ENCODE measurements around the gene PATL1.
A peak's percentile ranks its signal among the peaks of the same experiment; 100 is the strongest.
"Not testable (repeated sequence)": the region's sequence is repeated elsewhere in the genome, so short reads cannot be mapped to it uniquely, and the experiment has no call there.

Gene PATL1

DNA sequence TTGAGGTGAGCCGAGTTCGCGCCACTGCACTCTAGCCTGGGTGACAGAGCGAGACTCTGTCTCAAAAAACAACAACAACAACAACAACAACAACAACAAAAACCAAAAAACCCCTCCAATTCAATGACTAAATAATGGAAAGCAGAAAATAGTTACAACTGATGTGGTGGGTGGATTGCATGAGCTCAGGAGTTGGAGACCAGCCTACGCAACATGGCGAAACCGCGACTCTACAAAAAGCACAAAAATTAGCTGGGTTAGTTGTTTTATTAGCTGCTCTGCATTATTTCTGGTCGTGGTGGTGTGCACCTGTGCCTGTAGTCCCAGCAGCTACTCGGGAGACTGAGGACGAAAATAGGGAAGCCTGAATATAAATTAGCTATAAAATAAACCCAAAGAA is 2.6 kb upstream of the PATL1 start:
- DNase-seq: no peak

GRCh38 chr11:59669611-59670009 is 773 bp upstream of the PATL1 start:
- DNase-seq: no peak

- peak; percentile 32 for DNase-seq
These were observed 468 bp downstream of the PATL1 start for GRCh38 chr11:59668188-59668949.

GRCh38 chr11:59667812-59668187 is 1.0 kb downstream of the PATL1 start:
- DNase-seq: no peak

GRCh38 chr11:59666969-59667368 is 1.9 kb downstream of the PATL1 start:
- no peak for DNase-seq

DNA sequence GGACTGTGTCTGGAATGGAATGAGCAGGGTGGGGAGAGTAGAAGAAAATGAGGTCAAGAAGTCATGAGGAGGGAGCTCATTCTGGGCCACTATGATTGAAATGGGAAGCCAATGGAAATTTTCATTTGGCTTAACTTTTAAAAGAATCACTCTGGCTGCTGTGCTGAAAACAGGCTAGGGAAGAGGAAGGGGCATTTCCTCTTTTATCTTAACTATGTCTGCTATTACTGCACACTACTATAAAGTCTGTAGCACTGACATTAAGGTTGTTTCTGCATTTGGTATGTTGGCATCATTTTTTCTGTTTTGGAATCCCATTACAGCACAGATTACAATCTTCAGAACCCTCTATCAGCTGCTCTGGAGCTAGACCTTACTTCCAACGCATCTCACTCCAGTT is 8.2 kb downstream of the PATL1 start:
- DNase-seq: no peak

DNA sequence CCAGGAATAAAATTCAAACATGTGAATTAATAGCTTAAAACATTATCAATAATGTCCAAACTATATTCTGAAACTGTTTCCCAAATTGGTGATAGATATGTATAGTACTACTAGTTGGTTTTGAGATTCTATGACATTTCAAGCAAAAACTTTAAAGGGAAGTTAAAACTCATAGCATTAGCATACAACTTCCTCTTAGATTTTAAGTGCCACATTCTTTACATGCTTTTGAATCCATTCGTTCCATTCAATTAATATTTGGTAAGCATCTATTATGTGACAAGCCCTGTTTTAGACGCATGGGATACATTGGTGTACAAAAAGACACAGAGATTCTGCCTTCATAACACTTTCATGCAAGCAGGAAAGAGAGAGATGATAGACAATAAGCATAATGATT is 8.9 kb downstream of the PATL1 start:
- DNase-seq: no peak

GRCh38 chr11:59658036-59658435 is 10.8 kb downstream of the PATL1 start:
- DNase-seq: no peak

DNA sequence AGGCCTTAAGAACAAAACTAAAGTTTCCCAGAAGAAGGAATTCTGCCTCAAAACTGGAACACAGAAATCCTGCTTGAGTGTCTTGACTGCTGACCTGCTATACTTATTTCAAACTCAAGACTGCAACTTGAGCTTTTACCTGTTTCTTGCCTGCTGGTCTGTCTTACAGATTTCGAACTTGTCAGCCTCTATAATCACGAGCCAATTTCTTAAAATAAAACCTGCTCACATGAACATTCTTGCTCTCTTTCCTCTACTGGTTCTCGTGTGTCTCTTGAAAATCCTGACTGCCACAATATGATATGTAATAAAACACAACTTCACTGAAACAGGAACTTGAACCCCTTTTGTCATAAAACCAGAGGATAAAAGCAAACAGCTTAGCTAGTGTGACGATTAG is 13.9 kb downstream of the PATL1 start:
- no peak for DNase-seq

DNA sequence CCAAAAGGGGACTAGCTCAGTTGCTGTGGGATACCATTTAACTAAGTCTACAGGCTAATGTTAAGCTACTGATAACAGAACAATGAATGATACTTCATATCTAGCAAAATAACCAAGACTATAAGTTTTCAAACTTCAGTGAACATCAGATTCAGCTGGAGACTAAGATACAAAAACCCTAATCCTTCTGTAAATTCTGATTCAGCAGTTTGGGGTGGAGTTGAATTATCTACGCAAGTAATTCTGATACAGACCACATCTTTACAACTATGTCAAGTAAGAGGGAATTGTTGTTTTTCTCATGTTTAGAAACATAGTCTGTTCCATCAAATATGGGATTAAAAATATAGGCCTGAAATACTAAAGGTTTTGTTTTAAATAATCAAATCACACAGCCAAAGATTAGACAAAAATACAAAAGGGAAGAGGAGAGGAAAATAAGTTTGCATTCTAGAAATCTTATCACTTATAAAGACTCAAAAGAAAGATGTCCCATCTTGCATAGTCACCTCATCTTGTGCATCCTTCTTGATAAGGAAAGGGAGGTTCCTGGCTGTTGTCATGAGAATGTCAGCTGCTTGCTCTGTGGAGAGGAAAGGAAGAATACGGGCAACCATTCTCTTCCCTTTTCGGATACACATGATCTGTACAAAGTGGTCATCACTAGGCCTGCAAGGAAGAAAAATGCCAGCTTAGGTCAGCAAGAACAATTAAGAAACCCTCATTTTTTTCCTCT is 21.4 kb downstream of the PATL1 start:
- no peak for DNase-seq

DNA sequence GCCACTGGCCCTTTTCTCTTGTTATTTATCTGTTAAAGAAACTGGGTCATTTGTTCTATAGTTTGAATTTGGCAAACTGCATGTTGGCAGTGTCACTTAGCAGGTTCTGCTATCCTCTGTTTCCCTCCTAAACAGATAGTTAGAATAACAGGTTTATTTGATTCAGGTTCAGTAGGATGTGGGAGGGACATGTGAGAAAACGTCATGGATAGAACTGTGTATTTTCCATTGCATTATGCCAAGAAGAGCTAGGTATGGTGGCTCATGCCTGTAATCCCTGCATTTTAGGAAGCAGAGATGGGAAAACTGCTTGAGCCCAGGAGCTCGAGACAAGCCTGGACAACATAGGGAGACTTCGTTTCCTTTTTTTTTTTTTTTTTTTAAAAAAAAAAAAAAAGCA is 24.3 kb downstream of the PATL1 start:
- DNase-seq: no peak

- DNase-seq: no peak
These were observed 25.4 kb downstream of the PATL1 start for GRCh38 chr11:59643390-59643789.

DNA sequence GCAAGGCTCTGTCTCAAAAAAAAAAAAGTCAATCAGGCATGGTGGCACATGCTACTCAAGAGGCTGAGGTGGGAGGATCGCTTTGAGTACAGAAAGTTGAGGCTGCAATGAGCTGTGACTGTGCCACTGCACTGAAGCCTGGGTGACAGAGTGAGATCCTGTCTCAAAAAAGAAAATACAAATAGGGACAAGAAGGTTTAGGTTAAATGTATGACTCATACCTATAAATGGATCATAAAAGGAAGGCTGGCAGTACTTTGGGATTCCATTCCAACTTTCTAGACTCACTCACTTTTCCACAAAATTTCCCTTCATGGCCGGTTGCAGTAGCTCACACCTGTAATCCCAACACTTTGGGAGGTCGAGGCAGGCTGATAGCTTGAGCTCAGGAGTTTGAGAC is 27.7 kb downstream of the PATL1 start:
- no peak for DNase-seq

DNA sequence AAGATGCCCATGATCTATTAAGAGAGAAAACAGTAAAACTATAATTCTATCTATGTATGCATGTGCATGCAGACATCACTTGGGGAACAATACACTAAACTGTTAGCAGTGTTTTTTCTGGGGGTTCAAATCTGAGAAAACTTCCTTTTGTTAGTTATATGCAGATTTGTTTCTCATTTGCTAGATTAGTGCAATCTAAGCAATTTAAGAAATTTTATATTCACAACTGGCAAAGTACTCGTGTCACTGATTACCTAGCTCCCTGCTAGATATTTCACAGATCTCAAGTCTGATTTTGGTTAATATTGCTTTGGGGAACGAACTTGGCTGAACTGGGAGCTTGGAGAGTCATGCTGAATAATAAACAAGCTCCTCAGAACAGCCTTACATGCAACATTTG is 38.3 kb downstream of the PATL1 start:
- DNase-seq: no peak

DNA sequence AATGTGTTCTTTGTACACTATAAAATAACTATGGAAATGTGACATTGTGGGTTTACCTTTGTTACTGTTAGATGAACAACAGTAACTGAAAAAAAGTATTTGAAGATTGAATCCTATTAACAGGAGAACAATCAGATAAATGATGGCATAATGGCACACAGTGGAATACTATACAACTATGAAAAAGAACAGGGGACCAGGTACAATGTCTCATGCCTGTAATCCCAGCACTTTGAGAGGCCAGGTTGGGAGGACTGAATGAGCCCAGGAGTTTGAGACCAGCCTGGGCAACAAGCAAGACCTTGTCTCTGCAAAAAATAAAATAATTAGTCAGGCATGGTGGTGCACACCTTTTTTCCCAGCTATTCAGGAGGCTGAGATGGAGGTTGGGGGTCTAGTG is 38.8 kb downstream of the PATL1 start:
- no peak for DNase-seq

DNA sequence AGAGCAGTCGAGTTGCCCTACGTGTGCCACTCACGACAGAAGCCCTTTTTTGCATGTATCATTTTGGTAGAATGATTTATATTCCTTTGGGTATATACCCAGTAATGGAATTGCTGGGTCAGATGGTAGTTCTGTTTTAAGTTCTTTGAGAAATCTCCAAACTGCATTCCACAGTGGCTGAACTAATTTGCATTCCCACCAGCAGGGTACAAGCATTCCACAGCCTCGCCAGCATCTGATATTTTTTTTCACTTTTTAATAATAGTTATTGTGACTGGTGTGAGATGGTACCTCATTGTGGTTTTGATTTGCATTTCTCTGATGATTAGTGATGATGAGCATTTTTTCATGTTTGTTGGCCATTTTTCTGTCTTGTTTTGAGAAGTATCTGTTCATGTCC is 41.9 kb downstream of the PATL1 start:
- not testable (repeated sequence) for DNase-seq

DNA sequence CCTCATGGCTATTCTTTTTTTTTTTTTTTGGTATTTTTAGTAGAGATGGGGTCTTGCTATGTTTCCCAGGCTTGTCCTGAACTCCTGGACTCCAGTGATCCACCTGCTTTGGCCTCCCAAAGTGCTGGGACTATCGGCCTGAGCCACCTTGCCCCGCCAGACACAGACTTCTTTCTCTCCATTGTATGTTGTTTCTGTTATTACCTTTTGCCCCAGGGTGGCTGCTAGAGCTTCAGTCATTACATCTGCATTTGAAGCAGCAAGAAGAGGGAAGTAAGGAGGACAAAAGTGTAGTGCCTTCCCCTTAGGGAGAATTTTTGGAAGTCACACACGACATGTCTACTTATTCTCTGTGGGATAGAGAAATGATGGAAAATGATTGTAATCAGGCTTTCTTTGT is 43.1 kb downstream of the PATL1 start:
- DNase-seq: no peak

DNA sequence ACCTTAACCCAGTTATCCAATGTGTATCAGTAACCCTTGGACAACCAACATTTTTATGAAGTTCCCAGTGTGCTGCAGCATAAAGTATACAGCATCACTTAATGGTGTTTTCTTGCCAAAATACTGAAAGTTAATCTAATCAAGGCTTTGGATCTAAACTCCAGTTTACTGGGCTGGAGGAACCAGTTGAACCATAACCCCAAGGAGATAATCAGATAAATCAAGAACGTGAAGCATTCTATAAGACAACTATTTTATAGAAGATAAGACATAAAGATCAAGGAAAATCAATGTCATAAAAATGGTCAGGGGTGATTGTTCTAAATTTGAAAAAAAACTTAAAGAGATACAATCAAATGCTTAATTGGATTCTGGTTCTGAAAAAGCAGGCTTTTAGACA is 51.0 kb downstream of the PATL1 start:
- DNase-seq: no peak

GRCh38 chr11:59616396-59616982 is 52.3 kb downstream of the PATL1 start:
- DNase-seq: peak; percentile 64

GRCh38 chr11:59615637-59616395 is 53.0 kb downstream of the PATL1 start, which contains the start of gene OSBP:
Gene OSBP, minus strand, starts transcription at chr11:59615774. Its CDS starts 110 bp downstream, at chr11:59615664.
- peak; percentile 100 for DNase-seq

DNA sequence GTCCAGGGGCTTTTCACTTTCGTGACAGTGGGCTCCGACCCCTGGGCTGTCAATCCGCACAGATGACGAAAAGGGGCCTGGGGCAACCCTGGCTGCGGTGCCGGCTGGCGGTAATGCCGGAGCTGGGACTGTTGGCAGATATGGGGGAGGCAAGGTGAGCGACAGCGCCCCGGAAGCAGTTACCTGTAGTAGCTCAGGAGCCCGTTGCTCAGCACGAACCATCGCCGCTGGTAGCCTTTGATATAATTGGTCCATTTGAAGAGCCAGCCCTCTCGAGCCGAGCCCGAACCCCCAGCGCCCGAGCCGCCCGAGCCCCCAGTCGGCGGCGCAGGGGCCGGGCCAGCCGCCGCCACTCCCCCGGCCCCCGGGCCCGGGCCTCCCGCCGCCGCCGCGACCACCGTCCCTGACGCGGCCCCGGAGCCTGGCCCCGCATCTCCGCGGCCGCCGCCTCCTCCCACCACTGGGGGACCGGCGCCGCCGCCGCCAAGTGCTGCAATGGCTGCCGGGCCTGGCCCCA is 53.7 kb downstream of the PATL1 start:
- peak; percentile 47 for DNase-seq

DNA sequence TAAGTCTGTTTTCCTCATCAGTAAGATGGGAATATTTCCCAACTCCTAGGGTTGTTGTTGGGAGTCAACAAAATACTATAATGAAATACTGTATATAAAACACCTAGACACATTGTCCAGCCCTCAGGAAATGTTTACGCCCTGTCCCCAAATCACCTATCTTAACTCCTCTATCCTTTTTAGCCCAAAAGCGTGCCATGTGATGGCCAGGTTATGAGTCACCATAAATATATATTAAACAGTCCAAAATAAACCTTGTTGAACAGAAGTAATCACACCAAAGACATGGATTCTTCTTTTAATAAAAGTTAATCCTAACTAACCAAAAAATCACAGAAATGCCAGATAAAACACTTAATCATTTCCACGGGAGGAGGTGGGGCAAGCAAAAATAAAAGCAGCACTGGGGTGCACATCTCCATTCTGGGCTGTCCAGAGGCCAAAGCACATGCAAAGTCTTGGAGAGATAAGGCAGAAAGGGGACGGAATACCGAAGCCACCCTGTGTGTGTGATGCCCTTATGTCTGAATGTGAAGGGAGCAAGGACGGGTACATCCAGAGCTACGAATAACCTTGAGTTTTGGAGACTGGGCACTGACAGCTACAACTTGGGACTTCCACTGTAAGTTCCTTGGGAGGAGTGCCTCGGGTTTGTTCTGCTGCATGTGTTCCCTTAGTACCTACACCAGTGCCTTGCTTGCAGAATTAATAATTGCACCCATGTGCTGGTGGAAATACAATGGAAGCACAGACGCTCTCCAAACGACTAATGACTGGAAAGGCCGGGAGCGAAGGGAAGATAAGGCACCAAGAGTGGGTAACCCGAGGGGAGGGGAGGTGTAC is 54.3 kb downstream of the PATL1 start:
- DNase-seq: no peak

All from NCI-H1092 treated with DMSO at 0.1 percent for 48 hours (cell line).